HepG2 (cell line): ENCODE measurements around the gene ADH4.
"Not testable (repeated sequence)": the region's sequence is repeated elsewhere in the genome, so short reads cannot be mapped to it uniquely, and the experiment has no call there.

Experiments
- RAD21 ChIP-seq: fragments of 450-650 bp; formaldehyde crosslinking; IDR thresholded peaks from 2 replicates; pipeline ENCODE4 v1.5.0; 2020; ENCODE audit warnings: mild to moderate bottlenecking
- SMC3 ChIP-seq: IDR thresholded peaks from 2 replicates; pipeline ENCODE4 v1.6.1; 2011; ENCODE audit warnings: low read length, improper control_type of control experiment
- SNAPC5 ChIP-seq: sonication (generic); formaldehyde crosslinking; IDR thresholded peaks from 2 replicates; pipeline ENCODE4 v1.8.1; 2023; ENCODE audit warnings: mild to moderate bottlenecking, missing genetic modification reagents, borderline replicate concordance
- SUZ12 ChIP-seq: fragments of 150-350 bp; IDR thresholded peaks from 2 replicates; pipeline ENCODE4 v1.6.1; 2014; ENCODE audit warnings: low read depth, low read length
- TCF7 ChIP-seq: sonication (generic); IDR thresholded peaks from 2 replicates; pipeline ENCODE4 v1.6.1; 2016; ENCODE audit warnings: antibody characterized with exemption, low read depth
- ZNF10 ChIP-seq: sonication (generic); formaldehyde crosslinking; IDR thresholded peaks from 2 replicates; pipeline ENCODE4 v1.4.0; 2020; ENCODE audit warnings: mild to moderate bottlenecking, low read depth, missing genetic modification reagents, borderline replicate concordance
- ZNF766 ChIP-seq: sonication (generic); formaldehyde crosslinking; IDR thresholded peaks from 2 replicates; pipeline ENCODE4 v1.5.0; 2020; ENCODE audit warnings: missing genetic modification reagents, borderline replicate concordance
- ZNF790 ChIP-seq: sonication (generic); formaldehyde crosslinking; IDR thresholded peaks from 2 replicates; pipeline ENCODE4 v1.8.0; 2022; ENCODE audit warnings: missing genetic modification reagents, mild to moderate bottlenecking, borderline replicate concordance
- TF ChIP-seq, protein P1 (sequence below): sonication (generic); formaldehyde crosslinking; IDR thresholded peaks from 2 replicates; pipeline ENCODE4 v1.5.0; 2020; ENCODE audit warnings: mild to moderate bottlenecking, missing genetic modification reagents, moderate library complexity
- TF ChIP-seq, protein P2 (sequence below): sonication (generic); formaldehyde crosslinking; IDR thresholded peaks from 2 replicates; pipeline ENCODE4 v1.5.0; 2020; ENCODE audit warnings: missing genetic modification reagents, mild to moderate bottlenecking, borderline replicate concordance
- TF ChIP-seq, protein P3 (sequence below): sonication (generic); formaldehyde crosslinking; IDR thresholded peaks from 2 replicates; pipeline ENCODE4 v1.5.0; 2020; ENCODE audit warnings: mild to moderate bottlenecking, missing genetic modification reagents

DNA sequence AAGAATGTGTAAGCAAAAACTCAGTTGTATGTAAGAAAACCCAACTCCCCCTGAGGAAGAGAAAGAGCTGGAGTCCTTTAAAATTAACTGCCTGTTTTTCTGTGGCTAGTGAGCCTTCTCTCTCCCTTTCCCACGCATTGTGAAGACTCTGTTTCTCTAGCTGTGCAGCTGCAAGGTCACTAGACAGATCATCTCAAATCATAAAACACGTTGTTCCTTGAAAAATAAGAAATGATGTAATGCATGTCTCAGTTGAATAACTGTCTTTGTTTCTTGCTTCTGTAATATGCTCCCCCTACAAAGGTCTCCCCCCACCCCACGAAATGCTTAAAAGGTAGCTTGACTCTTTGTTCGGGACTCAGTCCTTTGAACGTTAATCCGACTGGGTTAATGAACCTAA is 63.2 kb downstream of the ADH4 start:
- TF ChIP-seq, protein P1, sequence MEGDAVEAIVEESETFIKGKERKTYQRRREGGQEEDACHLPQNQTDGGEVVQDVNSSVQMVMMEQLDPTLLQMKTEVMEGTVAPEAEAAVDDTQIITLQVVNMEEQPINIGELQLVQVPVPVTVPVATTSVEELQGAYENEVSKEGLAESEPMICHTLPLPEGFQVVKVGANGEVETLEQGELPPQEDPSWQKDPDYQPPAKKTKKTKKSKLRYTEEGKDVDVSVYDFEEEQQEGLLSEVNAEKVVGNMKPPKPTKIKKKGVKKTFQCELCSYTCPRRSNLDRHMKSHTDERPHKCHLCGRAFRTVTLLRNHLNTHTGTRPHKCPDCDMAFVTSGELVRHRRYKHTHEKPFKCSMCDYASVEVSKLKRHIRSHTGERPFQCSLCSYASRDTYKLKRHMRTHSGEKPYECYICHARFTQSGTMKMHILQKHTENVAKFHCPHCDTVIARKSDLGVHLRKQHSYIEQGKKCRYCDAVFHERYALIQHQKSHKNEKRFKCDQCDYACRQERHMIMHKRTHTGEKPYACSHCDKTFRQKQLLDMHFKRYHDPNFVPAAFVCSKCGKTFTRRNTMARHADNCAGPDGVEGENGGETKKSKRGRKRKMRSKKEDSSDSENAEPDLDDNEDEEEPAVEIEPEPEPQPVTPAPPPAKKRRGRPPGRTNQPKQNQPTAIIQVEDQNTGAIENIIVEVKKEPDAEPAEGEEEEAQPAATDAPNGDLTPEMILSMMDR (CRISPR knock-in tag), result not testable (repeated sequence)
- TF ChIP-seq SUZ12; ZNF766 (CRISPR knock-in tag); ZNF790; SMC3; RAD21; TCF7; SNAPC5 (CRISPR knock-in tag); ZNF10 (CRISPR knock-in tag): not testable (repeated sequence)
- TF ChIP-seq, protein P2, sequence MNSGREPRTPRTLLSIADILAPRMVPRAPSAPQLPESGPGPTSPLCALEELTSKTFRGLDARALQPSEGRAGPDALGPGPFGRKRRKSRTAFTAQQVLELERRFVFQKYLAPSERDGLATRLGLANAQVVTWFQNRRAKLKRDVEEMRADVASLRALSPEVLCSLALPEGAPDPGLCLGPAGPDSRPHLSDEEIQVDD (CRISPR knock-in tag), result not testable (repeated sequence)
- TF ChIP-seq, protein P3, sequence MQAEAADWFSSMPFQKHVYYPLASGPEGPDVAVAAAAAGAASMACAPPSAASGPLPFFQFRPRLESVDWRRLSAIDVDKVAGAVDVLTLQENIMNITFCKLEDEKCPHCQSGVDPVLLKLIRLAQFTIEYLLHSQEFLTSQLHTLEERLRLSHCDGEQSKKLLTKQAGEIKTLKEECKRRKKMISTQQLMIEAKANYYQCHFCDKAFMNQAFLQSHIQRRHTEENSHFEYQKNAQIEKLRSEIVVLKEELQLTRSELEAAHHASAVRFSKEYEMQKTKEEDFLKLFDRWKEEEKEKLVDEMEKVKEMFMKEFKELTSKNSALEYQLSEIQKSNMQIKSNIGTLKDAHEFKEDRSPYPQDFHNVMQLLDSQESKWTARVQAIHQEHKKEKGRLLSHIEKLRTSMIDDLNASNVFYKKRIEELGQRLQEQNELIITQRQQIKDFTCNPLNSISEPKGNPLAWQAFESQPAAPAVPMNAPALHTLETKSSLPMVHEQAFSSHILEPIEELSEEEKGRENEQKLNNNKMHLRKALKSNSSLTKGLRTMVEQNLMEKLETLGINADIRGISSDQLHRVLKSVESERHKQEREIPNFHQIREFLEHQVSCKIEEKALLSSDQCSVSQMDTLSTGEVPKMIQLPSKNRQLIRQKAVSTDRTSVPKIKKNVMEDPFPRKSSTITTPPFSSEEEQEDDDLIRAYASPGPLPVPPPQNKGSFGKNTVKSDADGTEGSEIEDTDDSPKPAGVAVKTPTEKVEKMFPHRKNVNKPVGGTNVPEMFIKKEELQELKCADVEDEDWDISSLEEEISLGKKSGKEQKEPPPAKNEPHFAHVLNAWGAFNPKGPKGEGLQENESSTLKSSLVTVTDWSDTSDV, result not testable (repeated sequence)
